GM23248 (cell line): ENCODE data around the gene DBH. TPM values are rescaled to one million over a fixed set of nuclear protein-coding genes. Genes with fewer than 3 reads are reported as not detected.

Experiments
- DNase-seq: peaks from one replicate; pipeline ENCODE4 v3.0.0-alpha.2; 2015
- H2AFZ ChIP-seq: fragments of 200-600 bp; sonication (generic); 2 replicates; pipeline ENCODE4 v1.6.1; 2016; ENCODE audit warnings: antibody characterized with exemption
- H3F3A ChIP-seq: fragments of 200-600 bp; sonication (generic); 2 replicates; pipeline ENCODE4 v1.6.1; 2016; ENCODE audit warnings: mild to moderate bottlenecking, antibody characterized with exemption, mixed run types; ENCODE audit not compliant: insufficient read depth
- H3K27ac ChIP-seq: fragments of 200-600 bp; sonication (generic); 2 replicates; pipeline ENCODE4 v1.5.1; 2016; ENCODE audit warnings: mild to moderate bottlenecking
- H3K27me3 ChIP-seq: fragments of 200-600 bp; sonication (generic); replicated peaks from 2 replicates; pipeline ENCODE4 v1.6.1; 2016; ENCODE audit warnings: mild to moderate bottlenecking; ENCODE audit not compliant: insufficient read depth
- H3K36me3 ChIP-seq: fragments of 200-600 bp; sonication (generic); 2 replicates; pipeline ENCODE4 v1.6.1; 2016; ENCODE audit warnings: low read depth, mild to moderate bottlenecking
- H3K4me1 ChIP-seq: fragments of 200-600 bp; sonication (generic); 2 replicates; pipeline ENCODE4 v1.6.1; 2016; ENCODE audit warnings: mild to moderate bottlenecking; ENCODE audit not compliant: insufficient read depth
- H3K4me2 ChIP-seq: fragments of 200-600 bp; sonication (generic); one replicate; pipeline ENCODE4 v1.6.1; 2016; ENCODE audit warnings: mild to moderate bottlenecking; ENCODE audit not compliant: unreplicated experiment
- H3K4me3 ChIP-seq: fragments of 200-600 bp; sonication (generic); 2 replicates; pipeline ENCODE4 v1.5.1; 2016; ENCODE audit warnings: mild to moderate bottlenecking
- H3K79me2 ChIP-seq: fragments of 200-600 bp; sonication (generic); 2 replicates; pipeline ENCODE4 v1.6.1; 2016; ENCODE audit warnings: mild to moderate bottlenecking; ENCODE audit not compliant: insufficient read depth
- H3K9ac ChIP-seq: fragments of 200-600 bp; sonication (generic); 2 replicates; pipeline ENCODE4 v1.6.1; 2016; ENCODE audit warnings: mild to moderate bottlenecking
- H3K9me2 ChIP-seq: fragments of 200-600 bp; sonication (generic); 2 replicates; pipeline ENCODE4 v1.6.1; 2016; ENCODE audit warnings: mixed run types, mild to moderate bottlenecking, moderate library complexity; ENCODE audit not compliant: insufficient read depth
- H3K9me3 ChIP-seq: fragments of 200-600 bp; sonication (generic); one replicate; pipeline ENCODE4 v1.6.1; 2017; ENCODE audit warnings: low read depth
- H4K20me1 ChIP-seq: fragments of 200-600 bp; sonication (generic); 2 replicates; pipeline ENCODE4 v1.6.0; 2016; ENCODE audit not compliant: insufficient read depth
- EZH2 ChIP-seq: fragments of 200-600 bp; sonication (generic); IDR thresholded peaks from 2 replicates; pipeline ENCODE4 v1.6.1; 2018; ENCODE audit warnings: antibody characterized with exemption, mild to moderate bottlenecking; ENCODE audit not compliant: insufficient read depth, poor library complexity, severe bottlenecking
- EZH2phosphoT487 ChIP-seq: fragments of 200-600 bp; sonication (generic); IDR thresholded peaks from 2 replicates; pipeline ENCODE4 v1.6.1; 2018; ENCODE audit warnings: antibody characterized with exemption, moderate library complexity, mild to moderate bottlenecking, low read depth; ENCODE audit not compliant: insufficient read depth
- WGBS, 2 experiments: methylation state at CpG; one replicate each; pipeline ENCODE4 v1.1.6; 2015 to 2017; ENCODE audit warnings: low lambda C conversion rate in 2 of 2, low coverage in 1 of 2; ENCODE audit errors: missing lambda C conversion rate in 2 of 2; 5-methylcytosine and 5-hydroxymethylcytosine counted together
- in situ Hi-C: fragments of 300-500 bp; cut with MboI; formaldehyde crosslinking; loops from 2 replicates; pipeline ENCODE4 v1.15.0; 2020
- polyA plus RNA-seq: library from polyadenylated mRNA; unstranded; fragments of >200 nt; fragmentation: Nextera tagmentation; extraction: Ambion mirVana; gene quantifications from 2 replicates; pipeline ENCODE4 v1.2.1, GENCODE V29; 2016
- total RNA-seq: library from RNA; depleted of rRNA; stranded (reverse); fragments of >200 nt; shearing (Covaris generic); gene quantifications from 2 replicates; pipeline ENCODE4 v1.2.3, GENCODE V29; 2014

DBH gene
- total and polyA plus RNA-seq, 2 experiments from 2014 or later = not detected

GRCh38 chr9:133659516-133659915, 23.4 kb downstream of the DBH start:
- peaks cover 6% of the 10 kb centered on the region; the same call in 1 of the 2 replicates for H3K4me1 ChIP-seq
- H2AFZ ChIP-seq = no peak overlapping the region
- no peaks in the 10 kb centered on the region for H3K9me3 ChIP-seq
- no peak overlapping the region for H3K9ac ChIP-seq
- H3F3A ChIP-seq = no peaks in the 10 kb centered on the region
- no peak for TF ChIP-seq EZH2
- TF ChIP-seq EZH2phosphoT487 = no peak
- no peak for DNase-seq
- no peaks in the 10 kb centered on the region for H3K9me2 ChIP-seq
- no peak overlapping the region for H3K27ac ChIP-seq
- H4K20me1 ChIP-seq = no peaks in the 10 kb centered on the region
- no peak overlapping the region for H3K4me2 ChIP-seq
- in situ Hi-C loops = no loop called here
- H3K36me3 ChIP-seq = no peaks in the 10 kb centered on the region
- H3K27me3 ChIP-seq = peaks cover 38% of the 10 kb centered on the region
- no peak overlapping the region for H3K4me3 ChIP-seq
- no peaks in the 10 kb centered on the region for H3K79me2 ChIP-seq
- WGBS, 2 experiments = 75 to 79% methylated on average over 13 of the region's 13 CpGs

DNA sequence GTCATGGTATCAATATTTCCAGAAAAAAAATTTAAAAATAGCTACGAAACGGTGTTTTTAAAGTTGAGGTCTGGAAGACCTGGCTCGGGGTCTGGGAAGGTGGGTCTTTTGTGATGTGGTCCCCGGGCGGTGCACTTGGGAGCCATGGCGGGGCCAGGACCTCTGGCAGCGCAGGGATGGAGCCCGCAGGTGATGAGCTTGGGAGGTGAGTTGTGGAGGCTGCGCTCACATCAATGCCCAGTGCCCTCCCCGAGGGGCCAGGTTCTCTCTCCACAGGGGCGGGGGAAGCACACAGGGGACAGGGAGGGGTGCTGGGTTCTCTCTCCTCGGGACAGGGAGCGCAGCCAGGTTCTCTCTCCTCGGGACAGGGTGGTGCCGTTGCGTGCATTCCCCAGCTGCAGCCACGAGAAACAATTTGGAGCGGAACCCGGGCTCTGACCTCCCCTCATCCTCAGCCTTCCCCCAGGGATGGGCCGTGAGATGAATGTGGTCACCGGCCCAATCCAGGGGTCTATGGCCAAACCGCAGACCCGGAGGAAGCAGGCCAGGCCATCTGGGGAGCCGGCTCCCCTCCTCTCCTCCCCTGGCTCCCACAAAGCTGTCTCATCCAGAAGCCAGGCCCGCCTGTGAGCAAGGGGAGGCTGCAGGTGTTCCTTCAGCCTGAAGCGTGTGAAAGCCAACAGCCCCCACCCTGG, 25.8 kb downstream of the DBH start:
- Histone ChIP-seq H3K4me2 (no peak overlapping the region), H4K20me1 (no peaks in the 10 kb centered on the region), H3F3A (no peaks in the 10 kb centered on the region), H3K79me2 (no peaks in the 10 kb centered on the region), H3K9ac (no peak overlapping the region), H3K9me3 (no peaks in the 10 kb centered on the region), H3K4me3 (no peak overlapping the region), H3K9me2 (no peaks in the 10 kb centered on the region), H2AFZ (no peak overlapping the region), H3K27ac (no peak overlapping the region), H3K36me3 (no peaks in the 10 kb centered on the region), H3K4me1 (peaks cover 6% of the 10 kb centered on the region; the same call in 1 of the 2 replicates), H3K27me3 (peaks cover 21% of the 10 kb centered on the region; the same call in 1 of the 2 replicates)
- 67 to 77% methylated on average over 17 to 25 of the region's 26 CpGs for WGBS, 2 experiments
- TF ChIP-seq EZH2 = no peak
- no peak for TF ChIP-seq EZH2phosphoT487
- in situ Hi-C loops = no loop called here
- DNase-seq = no peak

DNA sequence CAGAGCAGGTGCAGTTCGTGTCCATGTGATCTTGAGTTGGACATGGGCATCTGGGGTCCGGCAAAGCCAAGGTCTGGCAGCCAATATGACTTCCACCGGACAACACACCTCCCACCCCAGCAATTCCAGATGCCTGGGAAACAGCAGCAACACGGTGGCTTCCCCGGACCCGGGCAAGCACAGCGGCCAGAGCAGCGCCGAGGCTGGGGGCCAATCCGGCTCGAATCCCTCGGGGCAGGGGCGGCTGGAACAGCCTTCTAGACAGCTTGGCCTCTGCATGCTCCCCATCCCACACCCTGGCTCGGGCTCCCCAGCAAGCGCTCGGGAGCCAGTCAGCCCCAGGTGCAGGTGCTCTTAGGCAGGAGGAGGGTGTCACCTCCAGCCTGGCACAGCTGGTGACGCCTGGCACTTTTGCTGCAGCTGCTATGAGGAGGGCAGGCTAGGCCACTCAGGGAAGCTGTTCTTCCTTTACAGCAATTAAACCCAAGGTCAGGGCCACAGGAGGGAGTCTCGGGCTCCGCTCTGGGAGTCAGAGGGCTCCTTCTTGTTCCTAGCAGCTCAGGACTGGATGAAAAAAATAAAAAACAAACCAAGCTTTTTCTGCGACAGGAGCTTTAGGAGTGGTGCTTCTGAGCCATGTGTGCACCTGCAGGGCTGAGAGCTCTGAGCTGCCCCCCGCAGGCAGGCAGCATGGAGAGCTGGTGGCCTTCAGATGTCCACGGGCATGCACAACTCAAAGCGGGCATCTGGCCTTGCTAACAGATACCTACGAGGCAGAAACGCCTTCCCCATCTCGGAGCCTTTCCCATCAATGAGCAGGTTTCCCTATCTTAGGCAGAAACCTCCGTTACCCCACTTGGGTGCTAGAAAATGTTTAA, 28.2 kb downstream of the DBH start:
- no peaks in the 10 kb centered on the region for H3K9me3 ChIP-seq
- peaks cover 21% of the 10 kb centered on the region; the same call in 1 of the 2 replicates for H3K27me3 ChIP-seq
- H3K27ac ChIP-seq = no peak overlapping the region
- no peak for TF ChIP-seq EZH2
- no peak for TF ChIP-seq EZH2phosphoT487
- H3K4me1 ChIP-seq = no peaks in the 10 kb centered on the region
- no peaks in the 10 kb centered on the region for H3K9me2 ChIP-seq
- in situ Hi-C loops = no loop called here
- no peaks in the 10 kb centered on the region for H3K79me2 ChIP-seq
- no peaks in the 10 kb centered on the region for H4K20me1 ChIP-seq
- H2AFZ ChIP-seq = no peak overlapping the region
- H3K4me2 ChIP-seq = no peak overlapping the region
- no peaks in the 10 kb centered on the region for H3F3A ChIP-seq
- no peak for DNase-seq
- H3K9ac ChIP-seq = no peak overlapping the region
- H3K36me3 ChIP-seq = no peaks in the 10 kb centered on the region
- 69 to 72% methylated on average over 23 to 25 of the region's 27 CpGs for WGBS, 2 experiments
- H3K4me3 ChIP-seq = no peak overlapping the region

- TF ChIP-seq EZH2phosphoT487 = no peak
- no peak for TF ChIP-seq EZH2
- Histone ChIP-seq H2AFZ (no peak overlapping the region), H4K20me1 (no peaks in the 10 kb centered on the region), H3K9ac (no peak overlapping the region), H3F3A (no peaks in the 10 kb centered on the region), H3K4me1 (no peaks in the 10 kb centered on the region), H3K27ac (no peak overlapping the region), H3K9me3 (no peaks in the 10 kb centered on the region), H3K27me3 (peaks cover 21% of the 10 kb centered on the region; the same call in 1 of the 2 replicates), H3K36me3 (no peaks in the 10 kb centered on the region), H3K4me3 (no peak overlapping the region), H3K4me2 (no peak overlapping the region), H3K79me2 (no peaks in the 10 kb centered on the region), H3K9me2 (no peaks in the 10 kb centered on the region)
- 61 to 63% methylated on average over 13 of the region's 13 CpGs for WGBS, 2 experiments
- in situ Hi-C loops = no loop called here
- DNase-seq = no peak
These were observed 28.9 kb downstream of the DBH start for GRCh38 chr9:133665096-133665495.
